HG02571 (cell line): ENCODE results near the gene CST3.
"Not testable (repeated sequence)": the region's sequence is repeated elsewhere in the genome, so short reads cannot be mapped to it uniquely, and the experiment has no call there.

Source experiments
- ATAC-seq: cut with Tn5 transposase; IDR thresholded peaks from one replicate; pipeline ENCODE4 v1.9.1; 2021; ENCODE audit warnings: mild to moderate bottlenecking, moderate library complexity; ENCODE audit not compliant: unreplicated experiment

CST3 gene

GRCh38 chr20:23644164-23644563, 6.4 kb upstream of the CST3 start:
- ATAC-seq = no peak

DNA sequence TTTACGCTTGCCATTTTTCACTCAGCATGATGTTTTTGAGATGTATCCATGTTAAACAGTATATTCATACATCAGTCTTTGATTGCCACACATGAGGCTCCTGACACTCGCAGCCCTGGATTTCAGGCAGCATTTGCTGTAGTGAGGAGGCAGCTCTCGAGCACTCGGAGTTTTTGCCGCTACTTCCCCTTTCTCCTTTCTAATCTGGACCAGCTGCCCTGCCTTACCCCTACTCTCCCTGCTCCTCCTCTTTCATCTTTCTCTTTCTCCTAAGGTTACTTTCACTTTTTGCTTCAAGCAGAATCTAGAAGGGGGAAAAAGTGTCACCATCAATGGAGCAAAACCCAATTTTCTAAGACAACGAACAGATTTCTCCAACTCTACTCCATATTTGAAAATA, 5.9 kb upstream of the CST3 start:
- no peak for ATAC-seq

DNA sequence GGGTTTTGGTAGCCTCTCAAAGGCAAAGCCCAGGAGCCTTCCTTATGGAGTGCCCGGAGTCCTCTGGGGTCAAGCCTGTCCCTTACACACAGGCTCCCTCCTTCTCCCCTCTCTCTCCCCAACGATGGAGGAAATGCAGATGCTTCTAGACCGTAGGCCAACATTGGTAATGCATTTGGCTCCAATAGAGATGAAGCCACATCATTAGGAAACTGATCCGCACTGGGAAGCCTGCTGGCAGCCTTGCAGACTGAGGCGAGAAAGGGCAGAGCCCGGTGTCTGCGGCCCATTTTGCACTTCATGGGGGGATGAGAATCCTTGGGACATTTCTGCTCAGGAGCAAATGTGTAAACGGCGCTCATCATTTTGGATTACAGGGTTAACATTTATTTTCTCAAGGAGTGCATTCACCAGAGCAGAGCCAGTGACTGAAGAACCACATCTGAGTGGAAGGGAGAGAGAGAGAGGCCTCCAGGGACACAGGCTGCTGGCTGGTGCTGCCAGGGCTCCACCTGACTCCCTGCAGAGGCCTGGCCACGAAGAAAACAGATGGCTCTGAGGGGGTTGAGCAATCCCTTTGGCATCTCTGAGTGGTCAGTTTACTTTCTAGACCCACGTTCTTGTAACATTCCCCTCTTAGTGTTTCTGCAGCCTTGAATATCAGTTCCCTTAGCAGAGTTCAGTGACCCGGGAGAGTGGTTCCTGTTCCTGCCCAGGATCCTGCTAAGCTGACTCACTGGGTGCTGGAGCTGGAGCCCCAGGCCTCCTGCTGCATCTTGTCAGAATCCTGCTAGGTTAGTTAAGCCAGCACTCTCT, 4.4 kb upstream of the CST3 start:
- no peak for ATAC-seq

- ATAC-seq = no peak
Observed at GRCh38 chr20:23640671-23641667, 3.2 kb upstream of the CST3 start.

DNA sequence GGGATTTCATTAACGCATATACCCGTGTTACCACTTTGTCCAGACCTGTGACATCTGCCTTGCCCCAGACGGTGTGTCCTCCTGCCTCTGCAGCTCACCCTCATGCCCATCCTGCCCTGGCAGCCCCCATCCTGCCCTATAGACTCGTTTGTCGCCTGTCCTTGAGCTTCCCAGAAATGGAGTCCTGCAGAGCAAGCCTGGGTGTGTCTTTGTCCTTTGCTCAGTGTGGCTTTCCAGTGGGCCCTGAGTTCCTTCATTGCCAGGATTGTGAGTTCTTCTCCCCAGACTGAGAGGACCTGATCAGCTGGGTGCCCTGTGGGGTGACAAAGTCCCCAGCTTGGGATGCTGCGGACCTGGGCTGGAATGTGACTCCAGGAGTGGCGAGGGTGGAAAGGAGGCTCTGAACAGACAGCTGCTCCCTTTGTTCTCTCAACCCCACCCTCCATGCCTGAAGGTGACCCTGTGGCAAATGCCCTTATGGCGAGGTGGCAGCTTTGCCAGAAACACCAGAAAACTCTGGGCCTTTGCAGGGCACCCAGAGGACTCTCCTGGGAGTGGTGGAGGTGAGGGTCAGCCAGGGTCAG, 2.4 kb upstream of the CST3 start:
- ATAC-seq = no peak

DNA sequence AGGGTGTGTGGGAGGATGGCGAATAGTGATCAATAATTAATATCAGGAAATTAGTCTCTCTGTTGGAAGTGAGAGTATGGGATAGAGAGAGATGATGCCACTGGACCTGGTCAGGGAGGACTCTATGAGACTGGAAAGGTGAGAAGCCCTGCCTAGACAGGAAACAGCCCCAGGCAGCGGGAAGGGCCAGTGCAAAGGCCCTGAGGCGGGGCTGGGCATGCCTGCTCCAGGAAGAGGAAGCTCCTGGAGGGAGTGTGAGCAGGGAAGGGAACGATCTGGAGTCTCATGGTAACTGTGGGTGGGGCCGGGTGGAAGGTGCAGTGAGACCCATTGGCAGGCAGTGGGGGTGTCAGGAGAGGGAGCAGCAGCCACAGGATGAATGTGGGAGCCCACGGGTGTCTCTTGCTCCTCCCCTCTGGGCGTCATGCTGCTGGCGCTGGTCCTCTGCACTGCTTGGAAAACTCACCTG, 1.8 kb upstream of the CST3 start:
- no peak for ATAC-seq

GRCh38 chr20:23638309-23638708, 554 bp upstream of the CST3 start:
- ATAC-seq = no peak

GRCh38 chr20:23636908-23637281, 860 bp downstream of the CST3 start:
- no peak for ATAC-seq

GRCh38 chr20:23636182-23636907, 1.4 kb downstream of the CST3 start:
- ATAC-seq = no peak

- ATAC-seq = not testable (repeated sequence)
Observed at GRCh38 chr20:23635768-23636090, 2.0 kb downstream of the CST3 start.

GRCh38 chr20:23634985-23635767, 2.6 kb downstream of the CST3 start:
- ATAC-seq = no peak

DNA sequence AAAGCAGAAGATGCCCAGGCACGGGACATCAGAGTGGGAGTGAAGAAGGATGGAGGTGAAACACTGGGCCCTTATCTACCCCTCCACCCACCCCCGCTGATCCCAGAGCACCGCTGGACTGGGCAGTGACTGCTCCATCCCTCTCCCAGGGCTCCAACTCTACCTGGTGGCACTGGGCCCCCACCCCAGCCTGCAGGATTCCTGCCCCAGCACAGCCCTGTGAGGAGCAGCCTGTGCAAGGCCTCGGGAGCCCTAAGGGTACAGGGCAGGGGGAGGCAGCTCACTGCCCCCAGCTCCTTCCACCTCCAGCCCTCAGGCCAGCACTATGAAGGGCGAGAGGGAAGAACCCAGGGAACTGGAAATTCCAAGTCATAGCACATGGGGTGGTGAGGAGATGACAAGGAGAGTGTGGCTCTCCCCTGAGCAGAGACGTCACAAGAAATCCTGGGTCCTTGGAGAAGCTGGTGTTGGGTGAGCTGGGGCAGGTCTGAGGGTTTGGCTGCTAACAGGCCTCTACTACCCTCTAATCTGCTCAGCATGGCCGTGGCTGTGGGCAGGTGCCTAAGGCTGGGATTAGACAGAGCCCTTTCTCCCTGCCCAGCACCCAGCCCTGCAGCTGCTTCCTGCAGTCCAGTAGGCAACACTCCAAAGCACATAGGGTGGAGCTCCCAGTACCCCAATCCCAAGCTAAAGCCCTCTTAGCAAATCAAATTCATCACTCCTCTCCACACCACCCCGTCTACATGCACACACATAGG, 3.5 kb downstream of the CST3 start:
- ATAC-seq = no peak

- ATAC-seq = no peak
Observed at GRCh38 chr20:23632711-23633573, 4.8 kb downstream of the CST3 start.

- no peak for ATAC-seq
Observed at GRCh38 chr20:23631981-23632710, 5.6 kb downstream of the CST3 start.

DNA sequence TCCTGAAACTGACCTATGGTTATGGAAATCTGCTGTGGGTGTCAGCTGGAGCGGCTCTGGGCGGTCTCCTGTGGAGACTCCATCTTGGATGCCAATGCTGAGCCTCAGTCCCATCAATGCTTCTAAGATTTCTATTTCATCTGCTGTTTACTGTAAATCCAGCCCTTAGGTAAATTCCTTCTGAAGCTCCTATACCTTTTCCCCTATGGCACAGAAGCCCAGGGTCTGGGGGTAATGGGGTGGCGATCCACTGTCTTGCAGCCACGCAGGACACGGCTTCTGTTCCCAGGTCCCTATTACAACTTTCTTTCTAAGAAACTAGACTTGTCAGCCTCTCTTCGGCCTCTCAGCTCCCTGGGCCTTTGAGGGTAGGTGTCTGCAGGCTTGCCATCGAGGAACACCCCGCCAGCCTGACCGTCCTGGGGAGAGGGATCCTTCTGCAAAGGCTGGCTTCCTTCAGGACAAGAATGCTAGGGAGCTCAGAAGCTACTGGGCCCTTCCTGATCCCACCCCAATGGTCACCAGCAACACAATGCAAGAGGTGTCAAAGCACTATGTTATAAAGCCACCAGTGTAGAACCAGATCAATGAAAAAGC, 6.4 kb downstream of the CST3 start:
- ATAC-seq = no peak

- no peak for ATAC-seq
Observed at GRCh38 chr20:23630392-23630849, 7.3 kb downstream of the CST3 start.
